IPS-15b (cell line): Measurements from ENCODE around the gene MMP24OS.

Source experiments
- H3K27me3 ChIP-seq: one replicate; pipeline ENCODE4 v1.6.1; 2013; ENCODE audit warnings: low read length; ENCODE audit not compliant: control insufficient read depth, insufficient read depth
- H3K36me3 ChIP-seq: one replicate; pipeline ENCODE4 v1.6.1; 2013; ENCODE audit warnings: low read length; ENCODE audit not compliant: control insufficient read depth, insufficient read depth
- H3K4me1 ChIP-seq: one replicate; pipeline ENCODE4 v1.6.1; 2013; ENCODE audit warnings: mild to moderate bottlenecking, low read length; ENCODE audit not compliant: control insufficient read depth, insufficient read depth
- H3K4me3 ChIP-seq: one replicate; pipeline ENCODE4 v1.5.1; 2013; ENCODE audit warnings: low read depth, low read length
- H3K9ac ChIP-seq: one replicate; pipeline ENCODE4 v1.6.1; 2013; ENCODE audit warnings: low read depth, mild to moderate bottlenecking, low read length
- H3K9me3 ChIP-seq: one replicate; pipeline ENCODE4 v1.6.1; 2013; ENCODE audit warnings: mild to moderate bottlenecking, low read length; ENCODE audit not compliant: control insufficient read depth, insufficient read depth

Gene MMP24OS

GRCh38 chr20:35295058-35295457 lies 17.1 kb upstream of the MMP24OS start:
- H3K4me1 ChIP-seq = no peaks in the 10 kb centered on the region
- H3K9me3 ChIP-seq = no peaks in the 10 kb centered on the region
- no peak overlapping the region for H3K9ac ChIP-seq
- no peak overlapping the region for H3K4me3 ChIP-seq
- no peaks in the 10 kb centered on the region for H3K36me3 ChIP-seq
- H3K27me3 ChIP-seq = no peaks in the 10 kb centered on the region

- Histone ChIP-seq H3K9ac (no peak overlapping the region), H3K27me3 (no peaks in the 10 kb centered on the region), H3K36me3 (no peaks in the 10 kb centered on the region), H3K9me3 (no peaks in the 10 kb centered on the region), H3K4me3 (no peak overlapping the region), H3K4me1 (no peaks in the 10 kb centered on the region)
Measured at GRCh38 chr20:35294293-35294685, 16.4 kb upstream of the MMP24OS start.

- H3K9me3 ChIP-seq = no peaks in the 10 kb centered on the region
- no peak overlapping the region for H3K9ac ChIP-seq
- no peak overlapping the region for H3K4me3 ChIP-seq
- no peaks in the 10 kb centered on the region for H3K36me3 ChIP-seq
- H3K4me1 ChIP-seq = no peaks in the 10 kb centered on the region
- H3K27me3 ChIP-seq = no peaks in the 10 kb centered on the region
Measured at GRCh38 chr20:35293303-35294292, 15.7 kb upstream of the MMP24OS start.

- Histone ChIP-seq H3K4me1 (no peaks in the 10 kb centered on the region), H3K27me3 (no peaks in the 10 kb centered on the region), H3K9me3 (no peaks in the 10 kb centered on the region), H3K36me3 (no peaks in the 10 kb centered on the region), H3K9ac (no peak overlapping the region), H3K4me3 (no peak overlapping the region)
Measured at GRCh38 chr20:35292504-35293285, 14.8 kb upstream of the MMP24OS start.

- Histone ChIP-seq H3K27me3 (no peaks in the 10 kb centered on the region), H3K36me3 (no peaks in the 10 kb centered on the region), H3K9me3 (no peaks in the 10 kb centered on the region), H3K4me1 (no peaks in the 10 kb centered on the region), H3K4me3 (no peak within 1 kb of the TSS), H3K9ac (no peak within 1 kb of the TSS)
Measured at GRCh38 chr20:35291654-35292503, 14.0 kb upstream of the MMP24OS start, which contains the start of gene FAM83C. Gene FAM83C, minus strand, starts transcription at chr20:35292425. Its CDS starts 121 bp downstream, at chr20:35292304.

- Histone ChIP-seq H3K27me3 (no peaks in the 10 kb centered on the region), H3K36me3 (no peaks in the 10 kb centered on the region), H3K9ac (no peak overlapping the region), H3K4me3 (no peak overlapping the region), H3K4me1 (no peaks in the 10 kb centered on the region), H3K9me3 (no peaks in the 10 kb centered on the region)
Measured at GRCh38 chr20:35290887-35291417, 13.0 kb upstream of the MMP24OS start.

- no peaks in the 10 kb centered on the region for H3K36me3 ChIP-seq
- no peak overlapping the region for H3K9ac ChIP-seq
- H3K4me1 ChIP-seq = no peaks in the 10 kb centered on the region
- no peak overlapping the region for H3K4me3 ChIP-seq
- no peaks in the 10 kb centered on the region for H3K27me3 ChIP-seq
- H3K9me3 ChIP-seq = no peaks in the 10 kb centered on the region
Measured at GRCh38 chr20:35290186-35290886, 12.4 kb upstream of the MMP24OS start.

GRCh38 chr20:35288325-35289060 lies 10.6 kb upstream of the MMP24OS start:
- Histone ChIP-seq H3K4me3 (no peak overlapping the region), H3K9ac (no peak overlapping the region), H3K9me3 (no peaks in the 10 kb centered on the region), H3K4me1 (no peaks in the 10 kb centered on the region), H3K36me3 (no peaks in the 10 kb centered on the region), H3K27me3 (no peaks in the 10 kb centered on the region)

- Histone ChIP-seq H3K4me1 (peaks cover 2% of the 10 kb centered on the region), H3K9me3 (no peaks in the 10 kb centered on the region), H3K27me3 (no peaks in the 10 kb centered on the region), H3K36me3 (peaks cover 4% of the 10 kb centered on the region), H3K9ac (no peak overlapping the region), H3K4me3 (no peak overlapping the region)
Measured at GRCh38 chr20:35287509-35288324, 9.8 kb upstream of the MMP24OS start.
